SK-N-MC (cell line): ENCODE measurements around the gene TEX11.

ENCODE experiments used
- EZH2 ChIP-seq: fragments of 200-600 bp; sonication (generic); IDR thresholded peaks from one replicate; pipeline ENCODE4 v1.6.1; 2017; ENCODE audit warnings: antibody characterized with exemption
- FOXP2 ChIP-seq: optimal IDR thresholded peaks from 2 replicates; pipeline ENCODE3; 2011; ENCODE audit warnings: mild to moderate bottlenecking, moderate library complexity; ENCODE audit not compliant: insufficient read depth; ENCODE audit errors: extremely low read length, control extremely low read depth
- POLR2AphosphoS5 ChIP-seq: IDR thresholded peaks from 2 replicates; pipeline ENCODE4 v1.6.1; 2012; ENCODE audit warnings: mild to moderate bottlenecking, low read depth, low read length, borderline replicate concordance

DNA sequence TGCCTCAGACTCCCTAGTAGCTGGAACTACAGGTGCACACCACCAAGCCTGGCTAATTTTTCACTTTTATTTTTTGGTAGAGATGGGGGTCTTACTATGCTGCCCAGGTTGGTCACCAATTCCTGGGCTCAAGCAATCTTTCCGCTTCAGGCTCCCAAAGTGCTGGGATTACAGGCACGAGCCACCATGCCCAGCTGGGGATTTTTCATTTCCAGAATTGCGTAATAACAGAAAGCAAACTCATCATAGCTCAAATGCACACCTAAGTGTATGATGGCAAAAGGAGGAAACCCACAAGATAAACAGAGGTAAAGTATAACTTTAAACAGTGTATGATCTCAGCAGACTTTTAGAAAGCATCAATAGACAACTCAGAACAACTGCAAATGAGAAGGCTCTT lies 56.2 kb downstream of the TEX11 start:
- no peak for TF ChIP-seq POLR2AphosphoS5
- no peak for TF ChIP-seq EZH2
- no peak for TF ChIP-seq FOXP2
